HG03558 (cell line): ENCODE results near the gene THOC2.
"Not testable (repeated sequence)": the region's sequence is repeated elsewhere in the genome, so short reads cannot be mapped to it uniquely, and the experiment has no call there.

Experiments used
- ATAC-seq: cut with Tn5 transposase; IDR thresholded peaks from one replicate; pipeline ENCODE4 v1.9.1; 2021; ENCODE audit warnings: moderate number of reproducible peaks; ENCODE audit not compliant: unreplicated experiment; ENCODE audit errors: extremely low read depth

The THOC2 gene

GRCh38 chrX:123736333-123736921 is 3.6 kb upstream of the THOC2 start:
- ATAC-seq: no peak

- ATAC-seq: not testable (repeated sequence)
These were observed 2.3 kb upstream of the THOC2 start for GRCh38 chrX:123735137-123735536.

DNA sequence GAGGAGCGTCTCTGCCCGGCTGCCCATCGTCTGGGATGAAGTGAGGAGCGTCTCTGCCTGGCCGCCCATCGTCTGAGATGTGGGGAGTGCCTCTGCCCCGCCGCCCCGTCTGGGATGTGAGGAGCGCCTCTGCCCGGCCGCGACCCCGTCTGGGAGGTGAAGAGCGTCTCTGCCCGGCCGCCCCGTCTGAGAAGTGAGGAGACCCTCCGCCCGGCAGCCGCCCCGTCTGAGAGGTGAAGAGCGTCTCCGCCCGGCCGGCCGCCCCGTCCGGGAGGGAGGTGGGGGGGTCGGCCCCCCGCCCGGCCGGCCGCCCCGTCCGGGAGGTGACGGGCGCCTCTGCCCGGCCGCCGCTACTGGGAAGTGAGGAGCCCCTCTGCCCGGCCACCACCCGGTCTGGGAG is 1.2 kb upstream of the THOC2 start:
- not testable (repeated sequence) for ATAC-seq

GRCh38 chrX:123731987-123732669 is 724 bp downstream of the THOC2 start:
- ATAC-seq: no peak

DNA sequence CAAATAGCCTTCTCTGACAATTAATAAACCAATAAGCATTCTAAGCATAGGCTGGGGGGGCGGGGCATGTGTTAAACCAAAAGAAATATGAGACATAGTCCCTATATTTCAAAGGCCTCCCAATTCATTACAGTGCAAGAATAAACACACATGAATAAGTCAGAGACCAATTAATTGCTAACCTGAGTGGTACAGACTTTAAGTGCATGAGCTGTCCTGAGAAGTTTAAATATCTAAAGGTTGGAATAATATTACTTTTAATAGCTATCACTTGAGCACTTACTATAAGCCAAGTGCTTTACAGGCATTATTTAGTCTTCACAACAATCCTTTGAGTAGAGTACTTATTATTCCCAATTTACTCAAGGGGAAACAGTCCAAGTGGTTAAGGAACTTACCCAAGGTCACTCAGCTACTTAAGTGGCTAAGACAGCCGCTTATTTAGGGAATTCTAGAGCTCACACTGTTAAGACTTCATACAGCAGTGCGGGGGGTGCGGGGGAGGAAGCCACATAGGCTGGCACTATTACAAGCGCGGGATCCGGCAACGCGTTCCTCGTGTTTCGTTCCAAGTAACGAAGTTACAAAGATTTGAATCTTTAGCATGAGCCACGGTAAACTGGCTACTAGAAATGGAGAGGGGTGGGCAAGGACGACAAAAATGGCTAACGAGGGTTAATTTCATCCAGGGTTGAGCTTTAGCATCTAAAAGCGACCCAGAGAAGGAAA is 1.4 kb downstream of the THOC2 start:
- no peak for ATAC-seq

GRCh38 chrX:123728554-123728953 is 4.3 kb downstream of the THOC2 start:
- ATAC-seq: no peak

DNA sequence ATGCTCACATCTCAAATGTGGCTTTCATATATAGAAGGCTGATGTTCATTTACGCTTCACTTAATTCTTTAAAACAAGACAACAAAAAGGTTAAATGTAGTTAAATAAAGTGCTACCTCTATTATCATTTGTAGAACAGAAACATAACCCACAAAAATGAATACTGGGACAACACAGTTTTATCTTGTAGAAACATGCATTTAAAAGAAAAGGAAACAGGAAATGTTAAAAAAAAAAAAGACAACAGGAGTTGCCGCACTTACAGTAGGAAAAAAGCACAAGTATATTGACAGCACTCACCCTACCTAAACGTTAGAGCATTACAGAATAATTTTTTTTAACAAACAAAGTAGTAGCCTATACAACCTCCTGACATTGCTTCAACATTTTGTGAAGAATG is 4.8 kb downstream of the THOC2 start:
- no peak for ATAC-seq

GRCh38 chrX:123722193-123722592 is 10.7 kb downstream of the THOC2 start:
- ATAC-seq: not testable (repeated sequence)

DNA sequence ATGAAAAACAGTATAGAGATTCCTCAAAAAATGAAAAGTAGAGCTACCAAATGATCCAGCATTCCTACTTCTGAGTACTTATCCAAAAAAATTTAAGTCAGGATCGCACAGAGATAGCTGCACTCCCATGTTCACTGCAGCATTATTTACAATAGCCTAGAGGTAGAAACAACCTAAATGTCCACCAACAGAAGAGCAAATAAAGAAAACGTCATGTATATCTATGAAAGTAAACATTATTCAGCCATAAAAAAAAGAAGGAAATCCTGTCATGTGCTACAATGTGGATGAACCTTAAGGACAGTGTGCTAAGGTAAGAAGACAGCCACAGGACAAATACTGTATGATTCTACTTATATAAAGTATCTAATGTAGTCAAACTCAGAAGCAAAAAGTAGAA is 12.4 kb downstream of the THOC2 start:
- no peak for ATAC-seq

GRCh38 chrX:123713841-123714240 is 19.0 kb downstream of the THOC2 start:
- ATAC-seq: no peak

DNA sequence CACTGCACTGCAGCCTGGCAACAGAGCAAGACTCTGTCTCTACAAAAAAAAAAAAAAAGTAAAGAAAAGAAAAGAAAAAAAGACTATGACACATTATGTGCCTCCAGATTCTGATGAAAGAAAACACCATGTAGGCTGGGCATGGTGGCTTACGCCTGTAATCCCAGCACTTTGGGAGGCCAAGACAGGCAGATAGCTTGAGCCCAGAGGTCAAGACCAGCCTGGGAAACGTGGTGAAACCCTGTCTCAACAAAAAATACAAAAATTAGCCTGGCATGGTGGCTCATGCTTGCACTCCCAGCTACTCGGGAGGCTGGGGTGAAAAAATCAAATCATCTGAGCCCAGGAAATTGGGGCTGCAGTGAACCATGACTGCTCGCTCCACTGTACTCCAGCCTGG is 19.4 kb downstream of the THOC2 start:
- no peak for ATAC-seq

GRCh38 chrX:123711201-123711600 is 21.7 kb downstream of the THOC2 start:
- ATAC-seq: not testable (repeated sequence)

- ATAC-seq: no peak
These were observed 28.1 kb downstream of the THOC2 start for GRCh38 chrX:123704781-123705180.

DNA sequence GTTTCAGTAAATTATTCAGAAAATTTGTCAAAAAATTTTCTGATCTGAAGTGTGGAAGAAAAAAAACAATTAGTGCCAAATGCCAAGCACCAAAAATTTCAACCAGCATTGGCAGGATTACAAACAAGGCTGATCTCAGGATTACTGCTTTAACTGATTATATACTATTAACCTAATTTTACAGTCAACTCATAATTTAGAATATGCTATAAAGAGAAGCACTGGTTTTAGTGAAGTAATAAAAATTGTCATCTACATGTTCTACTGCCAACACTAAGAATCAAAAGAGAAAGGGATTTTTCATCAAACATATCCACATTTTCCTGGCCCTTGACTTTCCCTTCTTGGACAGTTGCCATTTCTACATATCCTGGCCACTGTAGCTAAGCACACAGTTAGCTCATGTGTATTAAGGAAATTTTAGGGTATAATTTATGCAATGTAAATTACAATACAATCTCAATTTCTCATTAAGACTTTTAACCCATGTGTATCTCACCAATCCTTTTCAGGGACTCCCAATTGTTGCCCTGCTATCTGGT is 33.8 kb downstream of the THOC2 start:
- no peak for ATAC-seq

DNA sequence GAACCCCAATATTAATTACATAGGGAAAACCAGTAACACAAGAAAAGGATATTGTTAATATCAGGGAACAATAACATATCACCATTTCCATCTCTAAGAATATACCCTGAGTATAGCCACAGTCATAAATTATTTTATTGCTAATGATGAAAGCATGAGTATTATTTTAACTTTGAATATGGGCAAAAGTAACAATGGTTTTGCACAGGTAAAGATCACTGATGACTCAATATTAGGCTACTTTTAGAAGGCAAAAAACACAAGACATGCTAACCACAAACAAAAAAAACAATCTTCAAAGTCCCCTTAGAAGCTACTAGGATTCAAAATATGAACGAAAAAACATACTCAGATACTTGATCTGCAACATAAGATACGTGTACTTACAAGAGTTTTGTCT is 36.5 kb downstream of the THOC2 start:
- ATAC-seq: no peak

- no peak for ATAC-seq
These were observed 37.6 kb downstream of the THOC2 start for GRCh38 chrX:123695242-123695641.

- ATAC-seq: no peak
These were observed 41.1 kb downstream of the THOC2 start for GRCh38 chrX:123691776-123692175.

- no peak for ATAC-seq
These were observed 44.3 kb downstream of the THOC2 start for GRCh38 chrX:123688524-123688923.

DNA sequence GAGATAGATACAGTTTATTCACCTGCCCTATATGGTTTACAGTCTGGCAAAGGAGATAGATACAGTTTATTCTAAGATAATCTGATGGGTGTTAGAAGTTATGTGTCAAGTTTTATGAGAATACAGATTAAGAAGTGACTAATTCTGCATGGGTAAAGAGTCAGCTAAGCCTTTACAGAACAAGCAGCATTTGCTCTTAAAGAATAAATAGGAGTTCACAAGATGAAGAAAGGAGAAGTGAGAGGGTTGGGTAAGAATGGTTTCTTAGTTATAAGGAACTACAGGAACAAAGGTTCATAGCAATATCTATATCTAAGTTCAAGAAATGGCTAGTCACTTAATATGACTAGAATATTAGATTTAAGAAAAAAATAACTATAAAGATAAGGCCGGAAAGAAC is 47.6 kb downstream of the THOC2 start:
- no peak for ATAC-seq

GRCh38 chrX:123682186-123682585 is 50.7 kb downstream of the THOC2 start:
- ATAC-seq: no peak

GRCh38 chrX:123679733-123680460 is 53.0 kb downstream of the THOC2 start:
- not testable (repeated sequence) for ATAC-seq
